ENCODE data around the gene SMAD6. TPM values are rescaled to one million over a fixed set of nuclear protein-coding genes. Genes with fewer than 3 reads are reported as not detected.

Gene SMAD6
- total RNA-seq, 1 donor from 2014 or later = 14.6 TPM

GRCh38 chr15:66799242-66799641 lies 97.2 kb downstream of the SMAD6 start:
- H3K4me3 Mint-ChIP-seq (ENCODE audit: unreplicated experiment) = no peak overlapping the region
- H3K36me3 Mint-ChIP-seq (ENCODE audit: unreplicated experiment) = no peaks in the 10 kb centered on the region
- no peaks in the 10 kb centered on the region for H3K9me3 Mint-ChIP-seq (ENCODE audit: unreplicated experiment)
- DNase-seq (ENCODE audit: extremely low spot score, unreplicated experiment) = no peak
- peaks cover 58% of the 10 kb centered on the region for H3K4me1 Mint-ChIP-seq (ENCODE audit: unreplicated experiment)
- H3K27me3 Mint-ChIP-seq (ENCODE audit: unreplicated experiment) = no peaks in the 10 kb centered on the region
- TF ChIP-seq CTCF (IDR thresholded peaks at IDR 0.05) = no peak
- peak overlapping the region; percentile 88 for H3K27ac Mint-ChIP-seq (ENCODE audit: unreplicated experiment)

GRCh38 chr15:66800584-66801235 lies 98.7 kb downstream of the SMAD6 start:
- Mint-ChIP-seq H3K9me3 (ENCODE audit: unreplicated experiment) (peaks cover 1% of the 10 kb centered on the region), H3K36me3 (ENCODE audit: unreplicated experiment) (no peaks in the 10 kb centered on the region), H3K4me1 (ENCODE audit: unreplicated experiment) (peaks cover 73% of the 10 kb centered on the region), H3K27ac (ENCODE audit: unreplicated experiment) (peak overlapping the region; percentile 71), H3K4me3 (ENCODE audit: unreplicated experiment) (no peak overlapping the region), H3K27me3 (ENCODE audit: unreplicated experiment) (no peaks in the 10 kb centered on the region)
- DNase-seq (ENCODE audit: extremely low spot score, unreplicated experiment) = no peak
- no peak for TF ChIP-seq CTCF (IDR thresholded peaks at IDR 0.05)

DNA sequence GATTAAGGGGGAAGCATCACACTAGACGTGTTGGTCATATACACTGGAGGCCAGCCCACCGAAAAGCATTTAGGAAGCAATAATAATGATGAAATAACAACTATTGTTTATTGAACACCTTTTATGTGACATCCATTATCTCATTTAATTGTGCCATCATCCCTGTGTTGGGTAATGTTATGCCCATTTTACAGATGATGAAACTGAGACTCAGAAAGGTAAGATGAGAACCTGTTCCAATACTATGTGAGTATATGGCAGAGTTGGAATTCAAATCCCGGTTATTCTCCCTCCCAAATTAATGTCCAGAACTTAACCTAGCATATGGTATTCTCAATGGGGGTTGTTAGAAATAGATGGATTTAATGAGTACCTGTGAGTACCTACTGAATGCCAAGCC lies 99.2 kb downstream of the SMAD6 start:
- Mint-ChIP-seq H3K9me3 (ENCODE audit: unreplicated experiment) (peaks cover 3% of the 10 kb centered on the region), H3K27me3 (ENCODE audit: unreplicated experiment) (no peaks in the 10 kb centered on the region), H3K4me1 (ENCODE audit: unreplicated experiment) (peaks cover 79% of the 10 kb centered on the region), H3K4me3 (ENCODE audit: unreplicated experiment) (no peak overlapping the region), H3K27ac (ENCODE audit: unreplicated experiment) (peak overlapping the region; percentile 99), H3K36me3 (ENCODE audit: unreplicated experiment) (no peaks in the 10 kb centered on the region)
- TF ChIP-seq CTCF (IDR thresholded peaks at IDR 0.05) = no peak
- no peak for DNase-seq (ENCODE audit: extremely low spot score, unreplicated experiment)

DNA sequence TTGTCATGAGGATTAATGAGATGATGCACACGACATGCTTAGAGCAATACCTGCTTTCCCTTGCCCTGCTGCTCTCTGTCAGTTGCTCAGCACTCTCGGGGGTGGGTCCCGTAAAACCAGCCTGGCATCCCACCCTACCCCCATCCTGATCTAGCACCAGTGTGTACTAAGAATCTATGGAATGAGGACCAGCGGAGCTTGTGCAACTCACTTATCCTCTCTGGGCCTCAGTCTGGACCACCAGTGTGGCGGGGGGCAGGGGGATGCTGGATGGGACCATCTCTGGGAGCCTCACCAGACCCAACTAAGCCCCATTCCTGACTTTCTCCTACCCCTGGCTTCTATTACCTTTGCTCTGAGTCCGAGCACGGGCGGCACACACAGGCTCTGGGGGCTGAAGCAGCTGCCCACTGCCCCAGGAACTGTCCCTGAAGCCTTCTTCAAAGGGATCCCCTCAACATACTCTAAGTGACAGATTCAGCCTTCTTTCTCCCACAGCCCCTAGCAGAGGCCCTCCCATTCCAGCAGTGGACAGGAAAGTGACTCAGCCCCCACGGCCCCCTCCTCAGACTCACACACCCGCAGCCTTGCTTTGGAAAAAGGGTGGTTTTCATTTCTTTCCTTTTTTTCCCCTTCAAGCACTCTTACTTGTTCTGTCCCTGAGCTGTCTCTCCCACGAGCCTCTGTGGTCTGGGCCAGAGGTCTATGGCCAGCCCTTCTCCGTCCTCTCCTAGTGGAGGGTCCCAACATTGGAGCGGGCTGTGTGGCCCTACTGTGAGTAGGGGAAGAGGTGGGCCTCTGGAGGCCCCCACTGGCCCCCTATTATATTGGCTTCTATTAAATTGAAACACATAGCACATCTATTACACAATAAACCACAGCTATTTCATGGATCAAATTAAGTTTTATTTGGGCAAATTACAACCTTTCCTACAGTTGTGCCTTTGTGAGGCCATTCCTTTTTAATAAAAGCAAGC lies 100.3 kb downstream of the SMAD6 start:
- no peak for DNase-seq (ENCODE audit: extremely low spot score, unreplicated experiment)
- Mint-ChIP-seq H3K9me3 (ENCODE audit: unreplicated experiment) (peaks cover 3% of the 10 kb centered on the region), H3K4me1 (ENCODE audit: unreplicated experiment) (peaks cover 81% of the 10 kb centered on the region), H3K4me3 (ENCODE audit: unreplicated experiment) (peak overlapping the region; percentile 48), H3K27me3 (ENCODE audit: unreplicated experiment) (no peaks in the 10 kb centered on the region), H3K36me3 (ENCODE audit: unreplicated experiment) (no peaks in the 10 kb centered on the region), H3K27ac (ENCODE audit: unreplicated experiment) (peak overlapping the region; percentile 99)
- TF ChIP-seq CTCF (IDR thresholded peaks at IDR 0.05) = no peak

- Mint-ChIP-seq H3K9me3 (ENCODE audit: unreplicated experiment) (peaks cover 3% of the 10 kb centered on the region), H3K36me3 (ENCODE audit: unreplicated experiment) (no peaks in the 10 kb centered on the region), H3K27me3 (ENCODE audit: unreplicated experiment) (no peaks in the 10 kb centered on the region), H3K4me3 (ENCODE audit: unreplicated experiment) (no peak overlapping the region), H3K27ac (ENCODE audit: unreplicated experiment) (peak overlapping the region; percentile 99), H3K4me1 (ENCODE audit: unreplicated experiment) (peaks cover 77% of the 10 kb centered on the region)
- TF ChIP-seq CTCF (IDR thresholded peaks at IDR 0.05) = no peak
- DNase-seq (ENCODE audit: extremely low spot score, unreplicated experiment) = peak; percentile 96
Observed at GRCh38 chr15:66803182-66803729, 101.2 kb downstream of the SMAD6 start.
